Suprapubic skin (tissue), 4 donors: ENCODE results near the gene SENP7. TPM values are rescaled to one million over a fixed set of nuclear protein-coding genes. Genes with fewer than 3 reads are reported as not detected.
"Not testable (repeated sequence)": the region's sequence is repeated elsewhere in the genome, so short reads cannot be mapped to it uniquely, and the experiment has no call there.

Source experiments
- DNase-seq, 2 donors: peaks; one replicate each; pipeline ENCODE4 v3.0.0-alpha.2; 2019; ENCODE audit warnings: low spot score in 2 of 2
- H3K27ac ChIP-seq: fragments of 200-600 bp; sonication (generic); one replicate; pipeline ENCODE4 v1.5.1; 2019
- H3K27me3 ChIP-seq: fragments of 200-600 bp; sonication (generic); one replicate; pipeline ENCODE4 v1.5.1; 2019
- H3K36me3 ChIP-seq: fragments of 200-600 bp; sonication (generic); one replicate; pipeline ENCODE4 v1.5.1; 2019
- H3K4me1 ChIP-seq: fragments of 200-600 bp; sonication (generic); one replicate; pipeline ENCODE4 v1.5.1; 2019
- H3K4me3 ChIP-seq: fragments of 200-600 bp; sonication (generic); one replicate; pipeline ENCODE4 v1.5.1; 2019; ENCODE audit warnings: mild to moderate bottlenecking
- H3K9me3 ChIP-seq: fragments of 200-600 bp; sonication (generic); one replicate; pipeline ENCODE4 v1.5.1; 2019
- CTCF ChIP-seq, 2 donors: fragments of 200-600 bp in 1 of 2; fragments of 450-650 bp in 1 of 2; sonication (generic) in 1 of 2; IDR thresholded peaks; one replicate each; pipeline ENCODE4 v1.5.1; 2016 to 2019; ENCODE audit warnings: antibody characterized with exemption in 2 of 2, mild to moderate bottlenecking in 1 of 2, moderate library complexity in 1 of 2
- EP300 ChIP-seq: sonication (generic); formaldehyde crosslinking; IDR thresholded peaks from one replicate; pipeline ENCODE4 v1.6.1; 2017; ENCODE audit warnings: antibody characterized with exemption
- POLR2A ChIP-seq, 2 donors: fragments of 450-650 bp; IDR thresholded peaks; one replicate each; pipeline ENCODE4 v1.6.1; 2017; ENCODE audit warnings: antibody characterized with exemption in 2 of 2, mild to moderate bottlenecking in 2 of 2, moderate library complexity in 2 of 2
- POLR2AphosphoS5 ChIP-seq, 3 donors: sonication (generic); formaldehyde crosslinking; IDR thresholded peaks; one replicate each; pipeline ENCODE4 v1.6.1; 2017; ENCODE audit warnings: antibody characterized with exemption in 3 of 3
- WGBS: methylation state at CpG from one replicate; pipeline ENCODE4 v1.1.5; 2018; 5-methylcytosine and 5-hydroxymethylcytosine counted together
- total RNA-seq, 4 donors: library from RNA; depleted of rRNA; stranded (reverse); fragments of >200 nt; gene quantifications; one replicate each; pipeline ENCODE4 v1.1.0, GENCODE V29; 2016

Gene SENP7
- total RNA-seq, 4 donors from 2014 or later = 13.3 to 39.4 (median 15.8) TPM

DNA sequence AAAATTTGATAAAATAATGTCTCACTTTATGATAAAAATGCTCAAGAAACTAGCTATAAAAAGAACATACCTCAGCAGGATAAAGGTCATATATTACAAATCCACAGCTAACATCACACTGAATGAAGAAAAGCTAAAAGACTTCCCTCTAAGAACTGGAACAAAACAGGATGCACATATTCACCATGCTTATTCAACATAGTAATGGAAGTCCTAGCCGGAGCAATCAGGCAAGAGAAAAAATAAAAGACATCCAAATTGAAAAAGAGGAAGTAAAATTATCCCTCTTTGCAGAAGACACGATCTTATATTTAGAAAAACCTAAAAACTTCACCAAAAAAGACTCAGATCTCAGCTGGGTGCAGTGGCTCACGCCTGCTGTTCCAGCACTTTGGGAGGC, 34.0 kb downstream of the SENP7 start:
- WGBS = 74% methylated on average over 3 of the region's 3 CpGs

GRCh38 chr3:101474841-101475552, 38.0 kb downstream of the SENP7 start:
- 95% methylated on average over 2 of the region's 2 CpGs for WGBS
- H3K9me3 ChIP-seq, H3K4me1 ChIP-seq, H3K27me3 ChIP-seq, H3K27ac ChIP-seq, H3K36me3 ChIP-seq, DNase-seq, H3K4me3 ChIP-seq: not testable (repeated sequence)

More for the DNA sequence above, 34.0 kb downstream of the SENP7 start:
- Histone ChIP-seq H3K27ac (no peak overlapping the region), H3K4me3 (no peak overlapping the region), H3K9me3 (no peaks in the 10 kb centered on the region), H3K27me3 (no peaks in the 10 kb centered on the region), H3K4me1 (no peaks in the 10 kb centered on the region), H3K36me3 (peaks cover 4% of the 10 kb centered on the region)
- TF ChIP-seq POLR2AphosphoS5 (IDR thresholded peaks at IDR 0.05) (no peak), EP300 (no peak), POLR2A (IDR thresholded peaks at IDR 0.05) (no peak), CTCF (IDR thresholded peaks at IDR 0.05) (no peak)
- no peak for DNase-seq

DNA sequence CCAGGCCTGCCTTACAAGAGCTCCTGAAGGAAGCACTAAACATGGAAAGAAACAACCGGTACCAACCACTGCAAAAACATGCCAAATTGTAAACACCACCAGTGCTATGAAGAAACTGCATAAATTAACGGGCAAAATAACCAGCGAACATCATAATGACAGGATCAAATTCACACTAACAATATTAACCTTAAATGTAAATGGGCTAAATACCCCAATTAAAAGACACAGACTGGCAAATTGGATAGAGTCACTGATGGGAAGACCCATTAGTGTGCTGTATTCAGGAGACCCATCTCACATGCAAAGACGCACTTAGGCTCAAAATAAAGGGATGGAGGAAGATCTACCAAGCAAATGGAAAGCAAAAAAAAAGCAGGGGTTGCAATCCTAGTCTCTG, 44.3 kb downstream of the SENP7 start:
- H3K4me3 ChIP-seq, H3K27me3 ChIP-seq, DNase-seq, H3K27ac ChIP-seq, H3K36me3 ChIP-seq, H3K9me3 ChIP-seq, H3K4me1 ChIP-seq: not testable (repeated sequence)
- WGBS = 97% methylated on average over 4 of the region's 4 CpGs

- not testable (repeated sequence) for H3K4me3 ChIP-seq, H3K9me3 ChIP-seq, DNase-seq, H3K27me3 ChIP-seq, H3K36me3 ChIP-seq, H3K4me1 ChIP-seq, H3K27ac ChIP-seq
- WGBS = 80% methylated on average over 3 of the region's 3 CpGs
Measured at GRCh38 chr3:101467310-101467663, 45.7 kb downstream of the SENP7 start.

DNA sequence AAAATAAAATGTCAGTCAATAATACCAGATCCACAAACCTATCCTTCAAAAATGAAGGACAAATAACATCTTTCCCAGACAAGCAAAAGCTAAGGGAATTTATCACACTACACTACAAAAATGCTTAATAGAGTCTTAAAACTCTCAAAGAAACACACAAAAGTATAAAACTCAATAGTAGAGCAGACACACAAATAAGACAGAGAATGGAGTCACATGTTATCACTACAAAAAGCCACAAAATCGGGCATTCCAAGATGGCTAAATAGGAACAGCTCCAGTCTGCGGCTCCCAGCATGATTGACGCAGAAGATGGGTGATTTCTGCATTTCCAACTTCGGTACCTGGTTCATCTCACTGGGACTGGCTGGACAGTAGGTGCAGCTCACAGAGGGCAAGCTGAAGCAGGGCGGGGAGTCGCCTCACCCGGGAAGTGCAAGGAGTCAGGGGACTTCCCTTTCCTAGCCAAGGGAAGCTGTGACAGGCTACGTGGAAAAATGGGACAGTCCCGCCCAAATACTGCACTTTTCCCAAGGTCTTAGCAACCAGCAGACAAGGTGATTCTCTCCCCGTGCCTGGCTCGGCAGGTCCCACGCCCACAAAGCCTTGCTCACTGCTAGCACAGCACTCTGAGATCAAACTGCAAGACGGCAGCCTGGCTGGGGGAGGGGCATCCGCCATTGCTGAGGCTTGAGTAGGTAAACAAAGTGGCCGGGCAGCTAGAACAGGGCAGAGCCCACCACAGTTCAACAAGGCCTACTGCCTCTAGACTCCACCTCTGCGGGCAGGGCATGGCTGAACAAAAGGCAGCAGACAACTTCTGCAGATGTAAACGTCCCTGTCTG, 46.3 kb downstream of the SENP7 start:
- no peaks in the 10 kb centered on the region for H3K9me3 ChIP-seq
- no peaks in the 10 kb centered on the region for H3K4me1 ChIP-seq
- no peak overlapping the region for H3K27ac ChIP-seq
- H3K4me3 ChIP-seq = no peak overlapping the region
- DNase-seq = no peak
- H3K27me3 ChIP-seq = no peaks in the 10 kb centered on the region
- no peaks in the 10 kb centered on the region for H3K36me3 ChIP-seq
- 55% methylated on average over 13 of the region's 17 CpGs for WGBS
- TF ChIP-seq CTCF (IDR thresholded peaks at IDR 0.05) = no peak
- TF ChIP-seq EP300 = no peak
- TF ChIP-seq POLR2A (IDR thresholded peaks at IDR 0.05) = no peak
- no peak for TF ChIP-seq POLR2AphosphoS5 (IDR thresholded peaks at IDR 0.05)

DNA sequence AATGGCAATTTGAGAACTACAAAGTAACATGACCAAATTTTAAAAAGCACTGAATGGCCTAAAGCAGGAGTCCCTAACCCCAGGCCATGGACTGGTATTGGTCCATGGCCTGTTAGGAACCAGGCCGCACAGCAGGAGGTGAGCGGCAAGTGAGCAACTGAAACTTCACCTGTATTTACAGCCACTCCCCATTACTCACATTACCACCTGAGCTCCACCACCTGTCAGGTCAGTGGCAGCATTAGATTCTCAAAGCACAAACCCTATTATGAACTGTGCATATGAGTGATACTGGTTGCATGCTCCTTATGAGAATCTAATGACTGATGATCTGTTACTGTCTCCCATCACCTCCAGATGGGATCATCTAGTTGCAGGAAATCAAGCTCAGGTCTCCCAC, 48.8 kb downstream of the SENP7 start:
- Histone ChIP-seq H3K4me1 (no peaks in the 10 kb centered on the region), H3K27me3 (no peaks in the 10 kb centered on the region), H3K4me3 (no peak overlapping the region), H3K36me3 (no peaks in the 10 kb centered on the region), H3K27ac (no peak overlapping the region), H3K9me3 (no peaks in the 10 kb centered on the region)
- WGBS = 94% methylated on average over 2 of the region's 2 CpGs
- no peak for DNase-seq
- TF ChIP-seq POLR2A (IDR thresholded peaks at IDR 0.05) (no peak), EP300 (no peak)

- Histone ChIP-seq H3K4me3 (no peak overlapping the region), H3K27me3 (no peaks in the 10 kb centered on the region), H3K36me3 (peaks cover 6% of the 10 kb centered on the region), H3K4me1 (no peaks in the 10 kb centered on the region), H3K27ac (no peak overlapping the region), H3K9me3 (no peaks in the 10 kb centered on the region)
- WGBS = 97% methylated on average over 4 of the region's 4 CpGs
- no peak for DNase-seq
- TF ChIP-seq POLR2AphosphoS5 (IDR thresholded peaks at IDR 0.05) (no peak), POLR2A (IDR thresholded peaks at IDR 0.05) (no peak), EP300 (no peak), CTCF (IDR thresholded peaks at IDR 0.05) (no peak)
Measured at GRCh38 chr3:101461451-101461850, 51.6 kb downstream of the SENP7 start.
